PC-3 (cell line): ENCODE data around the gene MED22.

Source experiments
- CTCF ChIP-seq: fragments of 300-600 bp; sonication (generic); conservative IDR thresholded peaks from 2 replicates; pipeline ENCODE4 v1.5.1; 2017; ENCODE audit warnings: antibody characterized with exemption, low read depth, mild to moderate bottlenecking, low read length
- EZH2 ChIP-seq: fragments of 300-600 bp; sonication (generic); IDR thresholded peaks from one replicate; pipeline ENCODE4 v1.6.1; 2017; ENCODE audit warnings: antibody characterized with exemption, mild to moderate bottlenecking, low read length; ENCODE audit not compliant: unreplicated experiment

DNA sequence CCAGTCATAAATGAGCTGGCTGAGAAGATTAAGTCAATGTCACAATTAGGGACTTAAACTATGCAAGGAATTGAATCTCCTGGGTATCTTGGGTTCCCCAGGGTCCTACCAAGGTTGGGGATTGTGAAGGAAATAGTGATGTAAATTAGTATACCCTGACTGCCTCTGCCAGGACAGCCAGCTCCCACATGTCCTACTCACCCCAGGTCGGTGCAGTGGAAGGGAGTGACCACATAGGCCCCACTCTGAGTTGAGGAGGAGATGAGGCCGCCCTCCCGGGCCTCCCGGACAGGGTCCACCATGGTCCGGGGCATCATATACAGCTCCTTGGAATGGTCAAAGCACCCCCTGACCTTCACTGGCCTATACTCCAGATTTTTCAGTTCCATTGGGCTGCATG, 5.6 kb upstream of the MED22 start:
- TF ChIP-seq EZH2 (no peak), CTCF (no peak)
